HepG2 (cell line): Measurements from ENCODE around the gene IGF2BP1. TPM values are rescaled to one million over a fixed set of nuclear protein-coding genes. Genes with fewer than 3 reads are reported as not detected.

Source experiments
- CBX2 ChIP-seq, 2 experiments: fragments of 200-600 bp in 1 of 2; sonication (generic); formaldehyde crosslinking in 1 of 2; IDR thresholded peaks; 2 replicates each; pipeline versions ENCODE4 v1.7.0 to v1.8.1; 2018 to 2022; ENCODE audit warnings: low read depth in 2 of 2, low read length in 1 of 2, mild to moderate bottlenecking in 1 of 2, missing genetic modification reagents in 1 of 2
- CC2D1A ChIP-seq: sonication (generic); formaldehyde crosslinking; IDR thresholded peaks from 2 replicates; pipeline ENCODE4 v1.8.1; 2023; ENCODE audit warnings: mild to moderate bottlenecking, missing genetic modification reagents
- FIP1L1 ChIP-seq: fragments of 200-400 bp; formaldehyde crosslinking; IDR thresholded peaks from 2 replicates; pipeline ENCODE4 v1.6.1; 2018; ENCODE audit warnings: low read depth, mild to moderate bottlenecking, low read length, moderate library complexity, borderline replicate concordance; ENCODE audit not compliant: insufficient read depth
- NFKBIZ ChIP-seq: IDR thresholded peaks from 2 replicates; pipeline ENCODE4 v1.6.1; 2018; ENCODE audit warnings: missing genetic modification reagents, missing compliant biosample characterization
- PPARG ChIP-seq: conservative IDR thresholded peaks from 2 replicates; pipeline ENCODE4 v1.6.1; 2016; ENCODE audit warnings: missing biosample characterization, missing genetic modification reagents
- RCOR2 ChIP-seq: IDR thresholded peaks from 2 replicates; pipeline ENCODE4 v1.6.1; 2016; ENCODE audit warnings: missing biosample characterization, missing genetic modification reagents
- SAP130 ChIP-seq: IDR thresholded peaks from 2 replicates; pipeline ENCODE4 v1.6.1; 2016; ENCODE audit warnings: low read depth
- ZNF607 ChIP-seq: sonication (generic); formaldehyde crosslinking; IDR thresholded peaks from 2 replicates; pipeline ENCODE4 v1.5.1; 2020; ENCODE audit warnings: missing genetic modification reagents, mild to moderate bottlenecking, borderline replicate concordance
- polyA plus RNA-seq, 8 experiments: library from polyadenylated mRNA; depleted of rRNA in 3 of 8; stranded (reverse) in 7 of 8; unstranded in 1 of 8; fragments of >200 nt; fragmentation: Illumina TruSeq in 4 of 8; extraction: Trizol in 4 of 8; gene quantifications; 2 replicates each; pipeline versions ENCODE4 v1.2.1 to v1.2.3, GENCODE V29; 2011 to 2016; ENCODE audit warnings: low read depth in 4 of 8, missing spikeins in 1 of 8, mixed read lengths in 1 of 8; ENCODE audit not compliant: insufficient read depth in 1 of 8
- total RNA-seq, 5 experiments: library from RNA; depleted of rRNA; stranded (reverse); fragments of >200 nt; fragmentation: Illumina TruSeq; extraction: Trizol; gene quantifications; 2 replicates each; pipeline ENCODE4 v1.2.3, GENCODE V29; 2016; ENCODE audit warnings: low read depth in 1 of 5
- TF ChIP-seq, protein P1 (sequence below), 2 experiments: IDR thresholded peaks; 2 replicates each; pipeline ENCODE4 v1.6.1; 2011 to 2012; ENCODE audit warnings: low read length in 2 of 2, borderline replicate concordance in 1 of 2, low read depth in 1 of 2, mild to moderate bottlenecking in 1 of 2, moderate library complexity in 1 of 2
- TF ChIP-seq, protein P2 (sequence below): IDR thresholded peaks from 2 replicates; pipeline ENCODE4 v1.4.0; 2020; ENCODE audit warnings: mild to moderate bottlenecking, missing genetic modification reagents
- TF ChIP-seq, protein P3 (sequence below): sonication (generic); formaldehyde crosslinking; conservative IDR thresholded peaks from 2 replicates; pipeline ENCODE4 v1.8.0; 2022; ENCODE audit warnings: mild to moderate bottlenecking, moderate library complexity, missing genetic modification reagents
- TF ChIP-seq, protein P4 (sequence below): sonication (generic); formaldehyde crosslinking; IDR thresholded peaks from 2 replicates; pipeline ENCODE4 v1.8.0; 2022; ENCODE audit warnings: low read depth, missing genetic modification reagents

The IGF2BP1 gene
- total and polyA plus RNA-seq, 2 of the 13 experiments (the other 11 are each of a cell fraction or from before 2014, with no cell fraction given), result 29.7 to 75.1 TPM

DNA sequence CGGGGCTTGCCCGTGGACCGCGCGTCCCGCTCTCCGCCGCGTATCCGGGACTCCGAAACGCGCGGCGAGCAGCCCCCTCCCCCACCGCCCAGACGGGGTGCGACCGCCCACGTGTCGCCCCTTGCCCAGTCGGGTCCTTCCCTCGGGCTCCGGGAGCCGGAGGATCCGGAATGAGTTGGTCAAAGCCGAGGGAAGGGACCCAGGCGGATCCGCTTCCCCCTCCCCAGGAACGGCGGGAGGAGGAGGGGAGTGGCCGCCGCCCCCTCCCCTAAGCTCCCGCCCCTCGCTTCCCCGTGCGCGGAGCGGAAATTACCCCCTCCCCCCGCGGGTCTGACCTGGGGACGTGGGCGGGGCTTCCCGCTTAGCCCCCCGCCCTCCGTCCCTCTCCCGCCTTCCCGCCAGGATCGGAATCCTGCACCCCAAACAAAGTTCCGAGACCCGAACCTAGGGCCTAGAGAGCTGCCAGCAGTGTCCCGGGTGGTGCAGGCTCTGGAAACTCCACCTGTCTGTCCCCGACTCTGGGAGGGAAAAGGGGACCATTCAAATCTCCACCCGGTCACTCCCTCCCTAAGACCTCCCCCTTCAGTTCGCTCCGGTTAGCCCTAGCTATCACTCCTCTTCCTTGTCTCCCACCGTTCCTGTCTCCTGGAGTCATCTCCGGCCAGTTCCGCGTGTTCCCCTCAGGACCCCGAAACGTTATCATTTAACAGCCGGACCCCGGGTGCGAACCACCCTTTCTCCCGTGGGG lies 1.0 kb upstream of the IGF2BP1 start (continued):
- TF ChIP-seq, protein P1, sequence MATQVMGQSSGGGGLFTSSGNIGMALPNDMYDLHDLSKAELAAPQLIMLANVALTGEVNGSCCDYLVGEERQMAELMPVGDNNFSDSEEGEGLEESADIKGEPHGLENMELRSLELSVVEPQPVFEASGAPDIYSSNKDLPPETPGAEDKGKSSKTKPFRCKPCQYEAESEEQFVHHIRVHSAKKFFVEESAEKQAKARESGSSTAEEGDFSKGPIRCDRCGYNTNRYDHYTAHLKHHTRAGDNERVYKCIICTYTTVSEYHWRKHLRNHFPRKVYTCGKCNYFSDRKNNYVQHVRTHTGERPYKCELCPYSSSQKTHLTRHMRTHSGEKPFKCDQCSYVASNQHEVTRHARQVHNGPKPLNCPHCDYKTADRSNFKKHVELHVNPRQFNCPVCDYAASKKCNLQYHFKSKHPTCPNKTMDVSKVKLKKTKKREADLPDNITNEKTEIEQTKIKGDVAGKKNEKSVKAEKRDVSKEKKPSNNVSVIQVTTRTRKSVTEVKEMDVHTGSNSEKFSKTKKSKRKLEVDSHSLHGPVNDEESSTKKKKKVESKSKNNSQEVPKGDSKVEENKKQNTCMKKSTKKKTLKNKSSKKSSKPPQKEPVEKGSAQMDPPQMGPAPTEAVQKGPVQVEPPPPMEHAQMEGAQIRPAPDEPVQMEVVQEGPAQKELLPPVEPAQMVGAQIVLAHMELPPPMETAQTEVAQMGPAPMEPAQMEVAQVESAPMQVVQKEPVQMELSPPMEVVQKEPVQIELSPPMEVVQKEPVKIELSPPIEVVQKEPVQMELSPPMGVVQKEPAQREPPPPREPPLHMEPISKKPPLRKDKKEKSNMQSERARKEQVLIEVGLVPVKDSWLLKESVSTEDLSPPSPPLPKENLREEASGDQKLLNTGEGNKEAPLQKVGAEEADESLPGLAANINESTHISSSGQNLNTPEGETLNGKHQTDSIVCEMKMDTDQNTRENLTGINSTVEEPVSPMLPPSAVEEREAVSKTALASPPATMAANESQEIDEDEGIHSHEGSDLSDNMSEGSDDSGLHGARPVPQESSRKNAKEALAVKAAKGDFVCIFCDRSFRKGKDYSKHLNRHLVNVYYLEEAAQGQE (IDR thresholded peaks at IDR 0.05; ENCODE audit: borderline replicate concordance in 1 of 2, low read depth in 1 of 2, low read length in 2 of 2), result peak in 1 of 2 experiments; percentile 11; a peak in 1 of 4 replicates
- TF ChIP-seq PPARG (CRISPR knock-in tag) (peak; percentile 82), ZNF607 (CRISPR knock-in tag) (peak; percentile 97), SAP130 (CRISPR knock-in tag) (peak; percentile 91), FIP1L1 (no peak; the same call in 1 of the 2 replicates), CC2D1A (no peak), NFKBIZ (CRISPR knock-in tag) (no peak; the same call in 1 of the 2 replicates), CBX2 (IDR thresholded peaks at IDR 0.05; ENCODE audit: low read depth, low read length) (no peak), CBX2 (CRISPR knock-in tag; IDR thresholded peaks at IDR 0.05; ENCODE audit: low read depth) (no peak), RCOR2 (no peak; the same call in 1 of the 2 replicates)
- TF ChIP-seq, protein P2, sequence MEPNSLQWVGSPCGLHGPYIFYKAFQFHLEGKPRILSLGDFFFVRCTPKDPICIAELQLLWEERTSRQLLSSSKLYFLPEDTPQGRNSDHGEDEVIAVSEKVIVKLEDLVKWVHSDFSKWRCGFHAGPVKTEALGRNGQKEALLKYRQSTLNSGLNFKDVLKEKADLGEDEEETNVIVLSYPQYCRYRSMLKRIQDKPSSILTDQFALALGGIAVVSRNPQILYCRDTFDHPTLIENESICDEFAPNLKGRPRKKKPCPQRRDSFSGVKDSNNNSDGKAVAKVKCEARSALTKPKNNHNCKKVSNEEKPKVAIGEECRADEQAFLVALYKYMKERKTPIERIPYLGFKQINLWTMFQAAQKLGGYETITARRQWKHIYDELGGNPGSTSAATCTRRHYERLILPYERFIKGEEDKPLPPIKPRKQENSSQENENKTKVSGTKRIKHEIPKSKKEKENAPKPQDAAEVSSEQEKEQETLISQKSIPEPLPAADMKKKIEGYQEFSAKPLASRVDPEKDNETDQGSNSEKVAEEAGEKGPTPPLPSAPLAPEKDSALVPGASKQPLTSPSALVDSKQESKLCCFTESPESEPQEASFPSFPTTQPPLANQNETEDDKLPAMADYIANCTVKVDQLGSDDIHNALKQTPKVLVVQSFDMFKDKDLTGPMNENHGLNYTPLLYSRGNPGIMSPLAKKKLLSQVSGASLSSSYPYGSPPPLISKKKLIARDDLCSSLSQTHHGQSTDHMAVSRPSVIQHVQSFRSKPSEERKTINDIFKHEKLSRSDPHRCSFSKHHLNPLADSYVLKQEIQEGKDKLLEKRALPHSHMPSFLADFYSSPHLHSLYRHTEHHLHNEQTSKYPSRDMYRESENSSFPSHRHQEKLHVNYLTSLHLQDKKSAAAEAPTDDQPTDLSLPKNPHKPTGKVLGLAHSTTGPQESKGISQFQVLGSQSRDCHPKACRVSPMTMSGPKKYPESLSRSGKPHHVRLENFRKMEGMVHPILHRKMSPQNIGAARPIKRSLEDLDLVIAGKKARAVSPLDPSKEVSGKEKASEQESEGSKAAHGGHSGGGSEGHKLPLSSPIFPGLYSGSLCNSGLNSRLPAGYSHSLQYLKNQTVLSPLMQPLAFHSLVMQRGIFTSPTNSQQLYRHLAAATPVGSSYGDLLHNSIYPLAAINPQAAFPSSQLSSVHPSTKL (CRISPR knock-in tag), result peak; percentile 85
- TF ChIP-seq, protein P3, sequence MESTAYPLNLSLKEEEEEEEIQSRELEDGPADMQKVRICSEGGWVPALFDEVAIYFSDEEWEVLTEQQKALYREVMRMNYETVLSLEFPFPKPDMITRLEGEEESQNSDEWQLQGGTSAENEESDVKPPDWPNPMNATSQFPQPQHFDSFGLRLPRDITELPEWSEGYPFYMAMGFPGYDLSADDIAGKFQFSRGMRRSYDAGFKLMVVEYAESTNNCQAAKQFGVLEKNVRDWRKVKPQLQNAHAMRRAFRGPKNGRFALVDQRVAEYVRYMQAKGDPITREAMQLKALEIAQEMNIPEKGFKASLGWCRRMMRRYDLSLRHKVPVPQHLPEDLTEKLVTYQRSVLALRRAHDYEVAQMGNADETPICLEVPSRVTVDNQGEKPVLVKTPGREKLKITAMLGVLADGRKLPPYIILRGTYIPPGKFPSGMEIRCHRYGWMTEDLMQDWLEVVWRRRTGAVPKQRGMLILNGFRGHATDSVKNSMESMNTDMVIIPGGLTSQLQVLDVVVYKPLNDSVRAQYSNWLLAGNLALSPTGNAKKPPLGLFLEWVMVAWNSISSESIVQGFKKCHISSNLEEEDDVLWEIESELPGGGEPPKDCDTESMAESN (CRISPR knock-in tag), result peak; percentile 77
- TF ChIP-seq, protein P4, sequence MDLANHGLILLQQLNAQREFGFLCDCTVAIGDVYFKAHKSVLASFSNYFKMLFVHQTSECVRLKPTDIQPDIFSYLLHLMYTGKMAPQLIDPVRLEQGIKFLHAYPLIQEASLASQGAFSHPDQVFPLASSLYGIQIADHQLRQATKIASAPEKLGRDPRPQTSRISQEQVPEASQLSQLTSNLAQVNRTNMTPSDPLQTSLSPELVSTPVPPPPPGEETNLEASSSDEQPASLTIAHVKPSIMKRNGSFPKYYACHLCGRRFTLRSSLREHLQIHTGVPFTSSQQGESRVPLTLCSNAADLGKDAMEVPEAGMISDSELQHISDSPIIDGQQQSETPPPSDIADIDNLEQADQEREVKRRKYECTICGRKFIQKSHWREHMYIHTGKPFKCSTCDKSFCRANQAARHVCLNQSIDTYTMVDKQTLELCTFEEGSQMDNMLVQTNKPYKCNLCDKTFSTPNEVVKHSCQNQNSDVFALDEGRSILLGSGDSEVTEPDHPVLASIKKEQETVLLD (CRISPR knock-in tag), result peak; percentile 94
